Gastroesophageal sphincter (tissue), 4 donors: Measurements from ENCODE around the gene FBXL16. TPM values are rescaled to one million over a fixed set of nuclear protein-coding genes. Genes with fewer than 3 reads are reported as not detected.

Experiments
- ATAC-seq: fragments of 150-250 bp; one replicate; pipeline ENCODE4 v1.9.1; 2016; ENCODE audit warnings: mild to moderate bottlenecking, moderate library complexity
- H3K27ac ChIP-seq, 4 donors: fragments of 200-600 bp; sonication (generic) in 3 of 4; 1 replicate in 3 of 4; 2 replicates in 1 of 4; pipeline ENCODE4 v1.5.1; 2016 to 2019
- H3K27me3 ChIP-seq: fragments of 200-600 bp; sonication (generic); one replicate; pipeline ENCODE4 v1.5.1; 2019
- H3K36me3 ChIP-seq, 2 donors: fragments of 200-600 bp; sonication (generic); one replicate each; pipeline ENCODE4 v1.5.1; 2019; ENCODE audit warnings: control low read depth in 1 of 2
- H3K4me1 ChIP-seq, 3 donors: fragments of 200-600 bp; sonication (generic); 1 replicate in 2 of 3; 2 replicates in 1 of 3; pipeline ENCODE4 v1.5.1; 2016 to 2019; ENCODE audit warnings: control low read depth in 2 of 3
- H3K4me3 ChIP-seq, 2 donors: fragments of 200-600 bp; sonication (generic); one replicate each; pipeline ENCODE4 v1.5.1; 2019; ENCODE audit warnings: mild to moderate bottlenecking in 1 of 2, moderate library complexity in 1 of 2
- H3K9me3 ChIP-seq, 3 donors: fragments of 200-600 bp; sonication (generic); one replicate each; pipeline ENCODE4 v1.5.1; 2017 to 2019; ENCODE audit warnings: control low read depth in 2 of 3
- EP300 ChIP-seq: sonication (generic); formaldehyde crosslinking; IDR thresholded peaks from one replicate; pipeline ENCODE4 v1.6.1; 2017; ENCODE audit warnings: antibody characterized with exemption, mild to moderate bottlenecking
- POLR2A ChIP-seq, 2 donors: fragments of 450-650 bp; IDR thresholded peaks; one replicate each; pipeline ENCODE4 v1.6.1; 2017; ENCODE audit warnings: antibody characterized with exemption in 2 of 2, mild to moderate bottlenecking in 2 of 2, moderate library complexity in 1 of 2
- POLR2AphosphoS5 ChIP-seq: sonication (generic); formaldehyde crosslinking; IDR thresholded peaks from one replicate; pipeline ENCODE4 v1.6.1; 2017; ENCODE audit warnings: antibody characterized with exemption
- WGBS, 2 donors: methylation state at CpG; one replicate each; pipeline ENCODE4 v1.1.5; 2018; ENCODE audit warnings: low coverage in 1 of 2; 5-methylcytosine and 5-hydroxymethylcytosine counted together
- total RNA-seq, 4 donors: library from RNA; depleted of rRNA; stranded (reverse); fragments of >200 nt; gene quantifications; one replicate each; pipeline ENCODE4 v1.1.0, GENCODE V29; 2016
- TF ChIP-seq, protein P1 (sequence below), 4 experiments: fragments of 200-600 bp in 2 of 4; fragments of 450-650 bp in 2 of 4; sonication (generic) in 1 of 4; IDR thresholded peaks; one replicate each; pipeline ENCODE4 v1.5.1; 2017 to 2019; ENCODE audit warnings: antibody characterized with exemption in 4 of 4, mild to moderate bottlenecking in 2 of 4, moderate library complexity in 2 of 4

Gene FBXL16
- total RNA-seq, 4 donors from 2014 or later = 0.27 to 1.4 (median 0.35) TPM

DNA sequence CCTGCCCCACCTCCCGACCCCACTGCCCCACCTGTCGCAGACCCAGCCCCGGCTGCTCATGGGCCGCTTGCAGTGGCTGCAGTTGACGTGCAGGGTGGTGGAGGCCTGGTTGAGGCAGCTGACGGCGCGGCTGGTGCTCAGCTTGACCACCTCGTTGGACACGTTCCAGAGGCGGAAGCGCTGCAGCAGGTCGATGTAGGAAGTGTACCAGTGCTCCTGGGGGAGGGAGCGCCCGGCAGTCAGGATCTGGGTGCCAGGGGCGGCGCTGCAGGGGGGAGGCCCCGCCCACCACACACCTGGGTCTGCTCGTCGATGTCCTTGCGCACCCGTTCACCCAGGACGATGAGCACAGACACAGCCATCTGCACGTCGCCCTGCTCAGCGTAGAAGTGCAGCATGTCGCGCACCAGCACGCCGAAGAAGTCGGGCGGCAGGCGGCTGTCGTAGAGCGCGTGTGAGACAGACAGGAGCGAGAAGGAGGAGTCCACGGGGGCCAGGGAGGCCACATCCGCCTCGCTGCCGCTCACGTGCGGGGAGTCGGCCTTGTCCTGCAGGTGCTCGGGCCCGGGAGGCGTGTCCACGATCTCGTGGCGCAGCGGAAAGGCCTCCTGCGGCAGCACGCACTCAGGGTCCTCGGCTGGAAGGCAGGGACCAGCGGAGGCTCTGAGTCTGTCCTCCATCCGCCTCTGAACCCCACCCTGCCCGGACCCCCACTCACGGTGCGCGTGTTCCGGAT lies 20.5 kb downstream of the FBXL16 start:
- Histone ChIP-seq H3K36me3 (peaks cover 0 to 46% of the 10 kb centered on the region in 2 donors), H3K4me1 (peaks cover 0 to 81% (median 54%) of the 10 kb centered on the region in 3 donors), H3K27ac (peak overlapping the region in 3 of 4 donors; percentile 79 to 88 (median 86)), H3K27me3 (no peaks in the 10 kb centered on the region), H3K9me3 (no peaks in the 10 kb centered on the region), H3K4me3 (peak overlapping the region; percentile 47 to 81)
- TF ChIP-seq EP300 (no peak), POLR2A (IDR thresholded peaks at IDR 0.05) (no peak), POLR2AphosphoS5 (no peak)
- TF ChIP-seq, protein P1, sequence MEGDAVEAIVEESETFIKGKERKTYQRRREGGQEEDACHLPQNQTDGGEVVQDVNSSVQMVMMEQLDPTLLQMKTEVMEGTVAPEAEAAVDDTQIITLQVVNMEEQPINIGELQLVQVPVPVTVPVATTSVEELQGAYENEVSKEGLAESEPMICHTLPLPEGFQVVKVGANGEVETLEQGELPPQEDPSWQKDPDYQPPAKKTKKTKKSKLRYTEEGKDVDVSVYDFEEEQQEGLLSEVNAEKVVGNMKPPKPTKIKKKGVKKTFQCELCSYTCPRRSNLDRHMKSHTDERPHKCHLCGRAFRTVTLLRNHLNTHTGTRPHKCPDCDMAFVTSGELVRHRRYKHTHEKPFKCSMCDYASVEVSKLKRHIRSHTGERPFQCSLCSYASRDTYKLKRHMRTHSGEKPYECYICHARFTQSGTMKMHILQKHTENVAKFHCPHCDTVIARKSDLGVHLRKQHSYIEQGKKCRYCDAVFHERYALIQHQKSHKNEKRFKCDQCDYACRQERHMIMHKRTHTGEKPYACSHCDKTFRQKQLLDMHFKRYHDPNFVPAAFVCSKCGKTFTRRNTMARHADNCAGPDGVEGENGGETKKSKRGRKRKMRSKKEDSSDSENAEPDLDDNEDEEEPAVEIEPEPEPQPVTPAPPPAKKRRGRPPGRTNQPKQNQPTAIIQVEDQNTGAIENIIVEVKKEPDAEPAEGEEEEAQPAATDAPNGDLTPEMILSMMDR (IDR thresholded peaks at IDR 0.05) = no peak
- no peak for ATAC-seq
- WGBS, 2 donors = no CpG with 5 or more reads among the region's 61 CpGs

DNA sequence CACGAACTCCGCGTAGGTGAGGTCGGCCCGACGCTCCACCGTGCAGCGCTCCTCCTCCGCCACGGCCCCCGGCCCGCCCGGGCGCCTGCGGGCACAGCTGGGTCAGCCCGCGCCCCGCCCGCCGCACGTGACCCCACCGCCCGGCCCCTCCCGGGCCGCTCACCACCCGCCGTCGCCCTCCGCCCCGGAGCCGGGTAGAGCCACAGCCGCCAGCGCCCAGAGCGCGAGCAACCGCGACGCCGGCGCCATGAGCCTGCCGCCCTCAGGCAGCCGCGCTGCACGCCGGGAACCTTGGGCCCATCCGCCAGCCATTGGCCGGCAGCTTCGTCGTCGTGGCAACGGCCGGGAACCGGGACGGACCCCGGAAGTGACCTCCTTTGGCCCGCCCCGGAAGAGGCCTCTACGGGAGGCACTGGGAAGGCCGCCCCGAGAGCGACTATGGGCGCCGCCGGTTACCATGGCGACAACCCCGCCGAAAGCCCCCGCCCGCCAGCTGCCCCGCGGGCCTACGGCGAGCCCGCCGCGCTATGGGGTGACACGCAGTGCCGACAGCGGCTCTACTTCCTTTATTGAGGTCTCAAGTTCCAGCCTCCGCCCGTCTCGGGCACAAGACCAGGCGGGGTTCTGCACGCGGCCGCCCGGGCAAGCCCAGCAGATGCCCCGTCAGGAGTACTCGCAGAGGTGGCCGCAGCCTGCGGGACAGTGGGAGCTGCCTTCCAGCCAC lies 21.4 kb downstream of the FBXL16 start, which contains the start of gene JMJD8:
Gene JMJD8 (minus strand): TSS at position 264 of the 724 bp plus-strand sequence. CDS start 15 bp downstream, at position 249.
- H3K9me3 ChIP-seq = no peaks in the 10 kb centered on the region
- TF ChIP-seq POLR2A (IDR thresholded peaks at IDR 0.05) = peak; percentile 70 to 72
- no peak for TF ChIP-seq EP300
- TF ChIP-seq, protein P1 (IDR thresholded peaks at IDR 0.05) = peak in 1 of 4 experiments; percentile 5
- peak; percentile 73 for TF ChIP-seq POLR2AphosphoS5
- H3K27ac ChIP-seq = peak within 1 kb of the TSS; percentile 41 to 88 (median 82)
- no CpG with 5 or more reads among the region's 91 CpGs for WGBS, 2 donors
- peak; percentile 85 for ATAC-seq
- H3K4me1 ChIP-seq = peaks cover 0 to 77% (median 51%) of the 10 kb centered on the region in 3 donors
- H3K27me3 ChIP-seq = no peaks in the 10 kb centered on the region
- peak within 1 kb of the TSS; percentile 47 to 81 for H3K4me3 ChIP-seq
- peaks cover 0 to 46% of the 10 kb centered on the region in 2 donors for H3K36me3 ChIP-seq

DNA sequence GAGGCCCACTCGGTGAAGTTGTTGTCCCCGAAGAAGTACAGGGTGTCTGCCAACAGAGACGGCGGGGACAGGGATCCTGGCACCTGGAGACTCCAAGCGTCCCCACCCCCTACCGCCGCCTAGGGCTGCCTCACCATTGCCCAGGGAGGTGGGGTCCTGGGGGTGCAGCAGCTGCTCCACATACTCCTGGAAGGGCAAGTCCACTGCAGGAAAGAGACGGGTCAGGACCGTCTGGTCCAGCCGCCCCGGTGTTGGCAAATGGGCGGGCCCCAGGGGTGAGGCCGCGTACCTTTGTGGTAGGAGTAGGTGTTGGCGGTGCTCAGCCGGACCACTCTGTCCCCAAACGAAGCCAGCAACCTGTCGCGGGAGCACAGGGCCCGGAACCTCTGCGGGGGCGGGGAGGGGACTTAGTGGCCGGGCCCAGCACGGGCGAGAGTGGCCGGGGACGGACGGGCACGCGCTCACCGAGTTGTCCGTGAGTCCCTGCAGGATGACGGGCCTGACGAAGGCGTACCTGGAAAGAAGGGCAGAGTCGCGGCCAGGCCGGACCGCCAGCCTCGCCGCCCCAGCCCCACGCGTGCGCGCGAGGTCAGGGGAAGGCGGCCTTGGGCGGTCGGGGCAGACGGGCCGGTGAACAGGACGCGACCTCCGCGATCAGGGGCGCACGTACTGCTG lies 22.1 kb downstream of the FBXL16 start:
- WGBS, 2 donors = 59% methylated on average over 7 of the region's 57 CpGs; no CpG with 5 or more reads in 1 of the 2 donors
- H3K27me3 ChIP-seq = no peaks in the 10 kb centered on the region
- TF ChIP-seq, protein P1 (IDR thresholded peaks at IDR 0.05) = no peak
- peak; percentile 3 for TF ChIP-seq POLR2AphosphoS5
- H3K4me1 ChIP-seq = peaks cover 0 to 77% (median 47%) of the 10 kb centered on the region in 3 donors
- H3K4me3 ChIP-seq = peak overlapping the region; percentile 47 to 81
- H3K27ac ChIP-seq = peak overlapping the region in 3 of 4 donors; percentile 79 to 88 (median 86)
- no peak for ATAC-seq
- H3K9me3 ChIP-seq = no peaks in the 10 kb centered on the region
- H3K36me3 ChIP-seq = peaks cover 0 to 46% of the 10 kb centered on the region in 2 donors

DNA sequence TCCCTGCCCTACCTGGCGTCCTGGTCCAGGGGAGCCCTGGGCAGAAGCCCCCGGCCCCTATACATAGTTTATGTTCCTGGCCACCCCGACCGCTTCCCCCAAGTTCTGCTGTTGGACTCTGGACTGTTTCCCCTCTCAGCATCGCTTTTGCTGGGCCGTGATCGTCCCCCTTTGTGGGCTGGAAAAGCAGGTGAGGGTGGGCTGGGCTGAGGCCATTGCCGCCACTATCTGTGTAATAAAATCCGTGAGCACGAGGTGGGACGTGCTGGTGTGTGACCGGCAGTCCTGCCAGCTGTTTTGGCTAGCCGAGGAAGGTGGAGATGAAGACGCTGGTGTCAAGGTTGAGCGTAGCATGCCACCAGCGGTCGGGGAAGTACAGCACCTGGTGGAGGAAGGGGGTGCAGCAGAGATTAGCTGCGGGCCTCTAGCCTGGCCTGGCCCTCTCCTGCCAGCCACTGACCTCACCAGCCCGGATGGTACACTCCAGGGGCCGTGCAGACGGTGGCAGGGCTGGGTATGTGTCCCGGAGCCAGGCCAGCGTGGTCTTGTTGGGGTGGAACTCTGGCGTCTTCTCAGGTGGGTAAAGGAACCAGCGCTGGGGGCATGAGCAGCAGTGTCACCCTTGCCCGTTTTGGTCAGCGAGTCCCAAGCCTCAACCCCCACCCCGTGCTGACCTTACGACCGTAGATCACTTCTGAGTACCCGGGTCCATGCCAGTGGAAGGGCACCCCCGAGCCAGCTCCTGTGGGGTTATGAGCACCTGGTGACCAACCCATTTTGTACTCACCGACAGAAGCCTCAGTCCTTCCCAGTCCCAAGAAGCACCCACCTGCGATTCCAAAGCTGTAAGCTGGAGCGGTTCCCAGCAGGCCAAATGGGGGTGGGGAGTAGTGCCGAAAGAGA lies 22.9 kb downstream of the FBXL16 start:
- ATAC-seq = no peak
- H3K4me1 ChIP-seq = peaks cover 0 to 72% (median 45%) of the 10 kb centered on the region in 3 donors
- H3K36me3 ChIP-seq = peaks cover 0 to 40% of the 10 kb centered on the region in 2 donors
- no peaks in the 10 kb centered on the region for H3K27me3 ChIP-seq
- H3K4me3 ChIP-seq = peak overlapping the region in 1 of 2 donors; percentile 81
- peak overlapping the region in 1 of 4 donors; percentile 86 for H3K27ac ChIP-seq
- 76 to 81% methylated on average over 5 to 8 of the region's 36 CpGs for WGBS, 2 donors
- H3K9me3 ChIP-seq = no peaks in the 10 kb centered on the region
- TF ChIP-seq EP300 = no peak
- no peak for TF ChIP-seq POLR2A (IDR thresholded peaks at IDR 0.05)
- TF ChIP-seq POLR2AphosphoS5 = no peak
- TF ChIP-seq, protein P1 (IDR thresholded peaks at IDR 0.05) = no peak
